Mammary epithelial cell (primary cell): Measurements from ENCODE around the gene AQP9.

Experiments
- EZH2 ChIP-seq: IDR thresholded peaks from 2 replicates; pipeline ENCODE4 v1.6.1; 2012; ENCODE audit warnings: low read length, inconsistent platforms, borderline replicate concordance
- TF ChIP-seq, protein P1 (sequence below), 2 donors: IDR thresholded peaks in 1 of 2; conservative IDR thresholded peaks in 1 of 2; 2 replicates each; pipeline ENCODE4 v1.5.1; 2011 to 2012; ENCODE audit warnings: inconsistent platforms in 2 of 2, low read length in 2 of 2, mild to moderate bottlenecking in 2 of 2, control low read depth in 1 of 2, low read depth in 1 of 2; ENCODE audit not compliant: insufficient read depth in 1 of 2; ENCODE audit errors: extremely low read depth in 1 of 2

DNA sequence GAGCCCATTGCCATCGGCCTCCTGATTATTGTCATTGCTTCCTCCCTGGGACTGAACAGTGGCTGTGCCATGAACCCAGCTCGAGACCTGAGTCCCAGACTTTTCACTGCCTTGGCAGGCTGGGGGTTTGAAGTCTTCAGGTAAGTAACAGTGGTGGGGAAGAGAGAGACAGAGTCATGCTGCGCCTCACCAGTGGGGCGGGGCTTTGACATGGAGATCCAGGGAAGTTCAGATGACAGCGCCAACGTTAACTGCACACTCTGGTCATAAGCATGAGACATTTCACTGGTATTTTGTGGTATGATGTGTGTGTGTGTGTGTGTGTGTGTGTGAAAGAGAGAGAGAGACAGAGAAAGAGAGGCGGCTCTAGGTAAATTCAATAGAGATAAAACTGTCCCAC lies 41.0 kb downstream of the AQP9 start:
- TF ChIP-seq, protein P1, sequence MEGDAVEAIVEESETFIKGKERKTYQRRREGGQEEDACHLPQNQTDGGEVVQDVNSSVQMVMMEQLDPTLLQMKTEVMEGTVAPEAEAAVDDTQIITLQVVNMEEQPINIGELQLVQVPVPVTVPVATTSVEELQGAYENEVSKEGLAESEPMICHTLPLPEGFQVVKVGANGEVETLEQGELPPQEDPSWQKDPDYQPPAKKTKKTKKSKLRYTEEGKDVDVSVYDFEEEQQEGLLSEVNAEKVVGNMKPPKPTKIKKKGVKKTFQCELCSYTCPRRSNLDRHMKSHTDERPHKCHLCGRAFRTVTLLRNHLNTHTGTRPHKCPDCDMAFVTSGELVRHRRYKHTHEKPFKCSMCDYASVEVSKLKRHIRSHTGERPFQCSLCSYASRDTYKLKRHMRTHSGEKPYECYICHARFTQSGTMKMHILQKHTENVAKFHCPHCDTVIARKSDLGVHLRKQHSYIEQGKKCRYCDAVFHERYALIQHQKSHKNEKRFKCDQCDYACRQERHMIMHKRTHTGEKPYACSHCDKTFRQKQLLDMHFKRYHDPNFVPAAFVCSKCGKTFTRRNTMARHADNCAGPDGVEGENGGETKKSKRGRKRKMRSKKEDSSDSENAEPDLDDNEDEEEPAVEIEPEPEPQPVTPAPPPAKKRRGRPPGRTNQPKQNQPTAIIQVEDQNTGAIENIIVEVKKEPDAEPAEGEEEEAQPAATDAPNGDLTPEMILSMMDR (conservative IDR thresholded peaks at IDR 0.05 in 1 of 2, IDR thresholded peaks at IDR 0.05 in 1 of 2; ENCODE audit: extremely low read depth in 1 of 2, insufficient read depth in 1 of 2, low read depth in 1 of 2, low read length in 2 of 2) = no peak
- no peak for TF ChIP-seq EZH2
